Keratinocyte (primary cell): ENCODE results near the gene MAP3K1.

Experiments
- CTCF ChIP-seq, 3 experiments: IDR thresholded peaks in 1 of 3; conservative IDR thresholded peaks in 1 of 3; optimal IDR thresholded peaks in 1 of 3; 2 replicates in 2 of 3; 3 replicates in 1 of 3; pipeline versions ENCODE3 to v1.5.1; 2011; ENCODE audit warnings: low read length in 3 of 3, mild to moderate bottlenecking in 3 of 3, moderate library complexity in 2 of 3, control low read depth in 1 of 3, inconsistent platforms in 1 of 3; ENCODE audit not compliant: insufficient read depth in 2 of 3; ENCODE audit errors: extremely low read depth in 1 of 3
- EZH2 ChIP-seq: IDR thresholded peaks from one replicate; pipeline ENCODE4 v1.6.1; 2012; ENCODE audit warnings: inconsistent platforms, mild to moderate bottlenecking, low read length, moderate library complexity

GRCh38 chr5:56871777-56872176 is 56.4 kb downstream of the MAP3K1 start:
- no peak for TF ChIP-seq CTCF (optimal IDR thresholded peaks at IDR 0.05 in 1 of 3, IDR thresholded peaks at IDR 0.05 in 1 of 3, conservative IDR thresholded peaks at IDR 0.05 in 1 of 3; ENCODE audit: extremely low read depth in 1 of 3, insufficient read depth in 2 of 3, low read length in 3 of 3)
- no peak for TF ChIP-seq EZH2
